Activated naive CD4-positive, alpha-beta T cell treated with anti-CD3 and anti-CD28 coated beads, Interleukin-2, amount 50 U/mL, for 72 hours (primary cell): Measurements from ENCODE around the gene ZNF556. TPM values are rescaled to one million over a fixed set of nuclear protein-coding genes. Genes with fewer than 3 reads are reported as not detected.
"Not testable (repeated sequence)": the region's sequence is repeated elsewhere in the genome, so short reads cannot be mapped to it uniquely, and the experiment has no call there.

Experiments
- ATAC-seq, 2 donors: fragments of 150-1000 bp; cut with Tn5 transposase; 2 replicates each; pipeline ENCODE4 v1.10.0; 2021; ENCODE audit warnings: mild to moderate bottlenecking in 2 of 2, moderate library complexity in 2 of 2
- DNase-seq, 2 donors: peaks; one replicate each; pipeline ENCODE4 v3.0.0; 2021 to 2022; ENCODE audit warnings: low spot score in 2 of 2
- H3K27ac Mint-ChIP-seq, 2 donors: one replicate each; pipeline ENCODE4 v1.8.0; 2022; ENCODE audit warnings: mild to moderate bottlenecking in 2 of 2, mixed read lengths in 2 of 2
- H3K36me3 Mint-ChIP-seq, 2 donors: one replicate each; pipeline ENCODE4 v1.8.0; 2022; ENCODE audit warnings: mixed read lengths in 2 of 2
- H3K9me3 Mint-ChIP-seq, 2 donors: one replicate each; pipeline ENCODE4 v1.8.0; 2022; ENCODE audit warnings: mixed read lengths in 2 of 2
- total RNA-seq, 2 donors: library from RNA; stranded (reverse); gene quantifications; one replicate each; pipeline ENCODE4 v1.2.3, GENCODE V29; 2022

Gene ZNF556
- total RNA-seq, 2 donors from 2014 or later = 0.30 TPM; not detected in 1

- ATAC-seq (no peak), DNase-seq (no peak)
- Mint-ChIP-seq H3K27ac (no peak overlapping the region), H3K36me3 (peaks cover 29 to 45% of the 10 kb centered on the region in 2 donors), H3K9me3 (peaks cover 13 to 28% of the 10 kb centered on the region in 2 donors)
Measured at GRCh38 chr19:2847507-2847906, 19.6 kb upstream of the ZNF556 start.

GRCh38 chr19:2848616-2849015 lies 18.5 kb upstream of the ZNF556 start:
- Mint-ChIP-seq H3K27ac (no peak overlapping the region), H3K36me3 (peaks cover 40 to 54% of the 10 kb centered on the region in 2 donors), H3K9me3 (peaks cover 24 to 37% of the 10 kb centered on the region in 2 donors)
- DNase-seq = no peak
- no peak for ATAC-seq

- ATAC-seq = peak in 1 of 2 donors; percentile 89
- DNase-seq = no peak
- peak overlapping the region in 1 of 2 donors; percentile 66 for H3K27ac Mint-ChIP-seq
- H3K36me3 Mint-ChIP-seq = peaks cover 54 to 63% of the 10 kb centered on the region in 2 donors
- peaks cover 34 to 50% of the 10 kb centered on the region in 2 donors for H3K9me3 Mint-ChIP-seq
Measured at GRCh38 chr19:2850256-2850925, 16.7 kb upstream of the ZNF556 start.

GRCh38 chr19:2852598-2852997 lies 14.5 kb upstream of the ZNF556 start:
- H3K27ac Mint-ChIP-seq = no peak overlapping the region
- peaks cover 53 to 68% of the 10 kb centered on the region in 2 donors for H3K36me3 Mint-ChIP-seq
- no peak for ATAC-seq
- no peak for DNase-seq
- H3K9me3 Mint-ChIP-seq = peaks cover 34 to 53% of the 10 kb centered on the region in 2 donors

GRCh38 chr19:2853015-2853606 lies 14.0 kb upstream of the ZNF556 start:
- ATAC-seq (no peak), DNase-seq (no peak)
- peaks cover 53 to 68% of the 10 kb centered on the region in 2 donors for H3K36me3 Mint-ChIP-seq
- no peak overlapping the region for H3K27ac Mint-ChIP-seq
- H3K9me3 Mint-ChIP-seq = peaks cover 34 to 53% of the 10 kb centered on the region in 2 donors

GRCh38 chr19:2854849-2855248 lies 12.3 kb upstream of the ZNF556 start:
- H3K9me3 Mint-ChIP-seq = peaks cover 34 to 52% of the 10 kb centered on the region in 2 donors
- peaks cover 57 to 71% of the 10 kb centered on the region in 2 donors for H3K36me3 Mint-ChIP-seq
- ATAC-seq = no peak
- DNase-seq = no peak
- H3K27ac Mint-ChIP-seq = no peak overlapping the region

- peaks cover 43 to 54% of the 10 kb centered on the region in 2 donors for H3K36me3 Mint-ChIP-seq
- ATAC-seq = peak in 1 of 2 donors; percentile 89
- DNase-seq = no peak
- peaks cover 24 to 40% of the 10 kb centered on the region in 2 donors for H3K9me3 Mint-ChIP-seq
- H3K27ac Mint-ChIP-seq = peak overlapping the region in 1 of 2 donors; percentile 42
Measured at GRCh38 chr19:2856457-2857050, 10.6 kb upstream of the ZNF556 start.

- ATAC-seq = no peak
- Mint-ChIP-seq H3K36me3 (peaks cover 20 to 30% of the 10 kb centered on the region in 2 donors), H3K27ac (no peak overlapping the region), H3K9me3 (peaks cover 7 to 22% of the 10 kb centered on the region in 2 donors)
- no peak for DNase-seq
Measured at GRCh38 chr19:2858864-2859263, 8.3 kb upstream of the ZNF556 start.

GRCh38 chr19:2863816-2864215 lies 3.3 kb upstream of the ZNF556 start:
- no peak for DNase-seq
- no peak for ATAC-seq
- no peak overlapping the region for H3K27ac Mint-ChIP-seq
- peaks cover 0 to 9% of the 10 kb centered on the region in 2 donors for H3K9me3 Mint-ChIP-seq
- H3K36me3 Mint-ChIP-seq = no peaks in the 10 kb centered on the region

- DNase-seq (no peak), ATAC-seq (no peak)
- Mint-ChIP-seq H3K9me3 (peaks cover 0 to 9% of the 10 kb centered on the region in 2 donors), H3K36me3 (no peaks in the 10 kb centered on the region), H3K27ac (no peak overlapping the region)
Measured at GRCh38 chr19:2865334-2866100, 1.6 kb upstream of the ZNF556 start.

GRCh38 chr19:2866495-2867024 lies 575 bp upstream of the ZNF556 start:
- DNase-seq (no peak), ATAC-seq (no peak)
- peaks cover 0 to 10% of the 10 kb centered on the region in 2 donors for H3K9me3 Mint-ChIP-seq
- no peaks in the 10 kb centered on the region for H3K36me3 Mint-ChIP-seq
- peak overlapping the region in 1 of 2 donors; percentile 43 for H3K27ac Mint-ChIP-seq

GRCh38 chr19:2869618-2870017 lies 2.5 kb downstream of the ZNF556 start:
- no peak overlapping the region for H3K27ac Mint-ChIP-seq
- H3K9me3 Mint-ChIP-seq = peaks cover 0 to 9% of the 10 kb centered on the region in 2 donors
- H3K36me3 Mint-ChIP-seq = no peaks in the 10 kb centered on the region
- DNase-seq (no peak), ATAC-seq (no peak)

- ATAC-seq, DNase-seq, H3K9me3 Mint-ChIP-seq, H3K27ac Mint-ChIP-seq, H3K36me3 Mint-ChIP-seq: not testable (repeated sequence)
Measured at GRCh38 chr19:2872175-2872574, 5.0 kb downstream of the ZNF556 start.

GRCh38 chr19:2877398-2878331 lies 10.5 kb downstream of the ZNF556 start:
- ATAC-seq = no peak
- peaks cover 0 to 6% of the 10 kb centered on the region in 2 donors for H3K9me3 Mint-ChIP-seq
- no peak for DNase-seq
- H3K36me3 Mint-ChIP-seq = peaks cover 12 to 17% of the 10 kb centered on the region in 2 donors
- no peak overlapping the region for H3K27ac Mint-ChIP-seq

GRCh38 chr19:2883686-2884439 lies 16.7 kb downstream of the ZNF556 start:
- no peak for DNase-seq
- peaks cover 0 to 5% of the 10 kb centered on the region in 2 donors for H3K9me3 Mint-ChIP-seq
- no peak overlapping the region for H3K27ac Mint-ChIP-seq
- no peak for ATAC-seq
- H3K36me3 Mint-ChIP-seq = no peaks in the 10 kb centered on the region
